Iris pigment epithelial cell (primary cell): ENCODE measurements around the gene ZNF524.
"Not testable (repeated sequence)": the region's sequence is repeated elsewhere in the genome, so short reads cannot be mapped to it uniquely, and the experiment has no call there.

Experiments
- DNase-seq: peaks from one replicate; pipeline ENCODE4 v3.0.0-alpha.2; 2011; ENCODE audit warnings: low read depth

Gene ZNF524

DNA sequence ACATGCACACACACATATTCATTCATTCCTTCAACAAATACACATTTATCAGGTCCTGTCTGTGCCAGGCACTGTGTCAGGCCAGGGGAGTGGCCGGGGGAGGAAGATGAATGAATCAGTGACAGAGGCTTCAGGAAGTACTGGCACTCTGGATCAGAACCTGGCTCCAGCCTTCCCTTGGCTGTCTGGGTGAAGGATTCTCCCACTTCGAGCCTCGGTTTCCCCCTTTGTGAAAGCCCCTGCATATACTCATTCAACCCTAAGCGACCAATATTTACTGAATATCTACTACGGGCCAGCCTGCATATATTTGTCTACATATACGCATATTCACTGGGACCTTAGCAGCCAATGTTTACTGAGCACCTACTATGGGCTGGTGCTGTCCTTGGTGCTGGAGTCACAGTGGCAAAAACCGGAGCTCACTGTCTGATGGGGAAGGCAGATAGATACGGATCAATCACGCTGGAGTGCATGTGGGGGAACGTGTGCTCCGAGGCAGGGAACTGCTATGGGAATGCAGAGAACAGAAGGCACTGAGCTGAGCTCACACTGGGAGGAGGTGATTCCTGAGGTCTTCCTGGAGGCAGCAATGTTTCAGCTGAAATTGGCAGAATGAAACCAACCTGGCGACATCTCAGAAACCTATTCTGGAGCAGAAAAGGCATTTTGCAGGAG is 18.8 kb upstream of the ZNF524 start:
- DNase-seq = no peak

- no peak for DNase-seq
These were observed 18.3 kb upstream of the ZNF524 start for GRCh38 chr19:55581823-55582223.

DNA sequence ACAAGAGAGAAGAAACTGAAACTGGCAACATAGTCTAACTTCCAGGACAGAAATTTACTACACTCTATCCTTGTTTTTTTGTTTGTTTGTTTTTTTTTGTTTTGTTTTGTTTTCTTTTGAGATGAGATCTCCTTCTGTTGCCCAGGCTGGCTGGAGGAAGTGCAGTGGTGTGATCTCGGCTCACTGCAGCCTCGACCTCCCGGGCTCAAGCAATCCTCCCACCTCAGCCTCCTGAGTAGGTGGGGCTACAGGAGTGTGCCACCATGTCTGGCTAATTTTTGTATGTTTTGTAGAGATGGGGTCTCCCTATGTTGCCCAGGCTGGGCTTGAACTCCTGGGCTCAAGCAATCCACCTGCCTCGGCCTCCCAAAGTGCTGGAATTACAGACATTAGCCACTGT is 17.8 kb upstream of the ZNF524 start:
- DNase-seq = not testable (repeated sequence)

DNA sequence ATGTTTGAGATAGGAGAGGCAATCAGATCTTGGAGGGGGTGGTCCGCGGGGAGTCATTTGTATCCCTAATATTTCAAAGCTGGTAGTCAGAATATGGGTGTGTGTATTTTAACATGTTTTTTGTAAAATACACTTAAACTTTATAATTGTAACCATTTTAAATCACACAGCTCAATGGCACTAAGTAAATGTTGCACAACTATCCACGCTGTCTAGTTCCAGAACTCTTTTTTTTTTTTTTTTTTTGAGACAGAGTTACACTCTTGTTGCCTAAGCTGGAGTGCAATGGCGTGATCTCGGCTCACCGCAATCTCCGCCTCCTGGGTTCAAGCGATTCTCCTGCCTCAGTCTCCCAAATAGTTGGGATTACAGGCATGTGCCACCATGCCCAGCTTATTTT is 16.2 kb upstream of the ZNF524 start:
- not testable (repeated sequence) for DNase-seq

- DNase-seq = no peak
These were observed 15.2 kb upstream of the ZNF524 start for GRCh38 chr19:55584871-55585270.

DNA sequence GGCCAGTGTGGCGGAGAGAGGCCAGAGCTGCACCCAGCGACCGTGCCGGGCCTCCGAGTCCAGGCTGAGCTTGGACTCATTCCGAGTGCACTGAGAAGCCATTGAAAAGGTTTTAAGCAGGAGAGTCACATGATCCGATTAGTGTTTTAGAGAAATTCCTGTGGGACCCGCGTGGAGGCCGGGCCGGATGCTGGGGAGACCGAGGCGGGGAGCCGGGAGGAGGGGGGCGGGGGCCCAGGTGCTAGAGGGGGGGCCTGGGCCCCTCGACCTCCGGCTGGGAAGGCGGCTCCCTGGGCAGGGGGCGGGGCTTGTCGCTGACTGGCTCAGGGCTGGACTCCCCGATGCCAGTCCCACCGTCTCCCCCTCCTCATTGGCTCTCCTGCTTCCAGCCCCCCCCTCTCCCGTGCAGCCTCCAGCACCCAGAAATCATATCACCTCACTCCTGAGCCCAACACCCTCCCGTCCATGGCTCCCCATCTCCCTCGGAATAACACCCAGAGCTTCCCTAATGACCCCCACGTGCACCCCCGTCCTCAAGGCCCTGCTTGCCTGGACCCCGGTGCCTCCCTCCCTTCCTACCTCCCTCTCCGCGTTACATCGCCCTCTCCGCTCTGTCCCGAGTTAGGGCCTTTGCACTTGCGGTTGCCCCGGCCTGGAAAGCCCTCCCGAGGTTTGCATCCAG is 14.3 kb upstream of the ZNF524 start:
- peak; percentile 87 for DNase-seq

DNA sequence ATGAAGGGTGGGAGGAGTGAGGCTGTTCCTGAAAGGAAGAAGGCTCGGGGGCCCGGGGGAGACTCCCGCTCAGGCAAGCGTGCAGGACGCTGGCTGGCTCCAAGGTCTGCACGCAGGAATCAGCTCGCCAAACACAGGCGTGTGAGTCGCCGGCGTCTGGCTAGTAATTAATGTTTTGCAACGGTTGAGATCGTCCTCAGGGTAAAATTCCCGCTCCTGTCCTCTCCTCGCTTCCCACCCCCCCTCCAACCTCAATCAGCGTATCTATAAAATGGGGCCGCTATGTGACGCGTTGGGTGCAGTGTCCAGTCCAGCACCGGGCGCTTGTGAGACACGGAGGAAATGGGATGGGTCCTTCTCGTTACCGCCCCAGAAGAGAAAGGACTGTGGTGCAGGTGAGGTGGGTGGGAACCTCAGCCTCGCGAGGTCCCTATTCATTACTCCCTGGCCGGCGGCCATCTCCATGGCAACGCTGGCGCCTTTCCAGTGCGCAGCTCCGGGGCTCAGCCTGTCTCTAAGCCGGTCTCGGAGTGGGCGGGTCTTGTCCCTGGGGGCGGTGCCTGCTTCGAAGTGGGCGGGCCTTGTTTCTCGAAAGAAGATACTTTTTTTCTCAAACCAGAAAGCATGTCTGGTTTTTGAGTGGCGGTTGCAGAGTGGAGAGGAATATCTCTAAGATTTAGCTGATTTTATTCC is 13.0 kb upstream of the ZNF524 start:
- peak; percentile 93 for DNase-seq

GRCh38 chr19:55588738-55589137 is 11.3 kb upstream of the ZNF524 start:
- no peak for DNase-seq

- no peak for DNase-seq
These were observed 10.0 kb upstream of the ZNF524 start for GRCh38 chr19:55590109-55590508.

DNA sequence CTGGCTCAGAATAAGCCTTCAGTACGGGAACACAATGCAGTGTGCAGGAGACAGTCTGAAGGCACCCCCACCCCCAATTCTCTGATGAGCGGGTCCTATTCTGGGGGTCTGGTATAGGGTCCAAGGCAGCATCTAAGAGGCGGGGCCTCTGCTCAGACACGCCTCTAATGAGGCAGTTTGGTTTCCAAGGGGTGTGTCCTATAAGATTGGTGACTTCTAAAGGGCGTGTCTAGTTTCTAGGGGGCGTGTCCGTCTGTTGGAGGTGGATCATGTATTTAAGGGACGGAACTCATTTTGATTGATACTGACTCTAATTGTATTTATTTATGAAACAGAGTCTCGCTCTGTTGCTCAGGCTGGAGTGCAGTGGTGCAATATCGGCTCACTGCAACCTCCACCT is 9.5 kb upstream of the ZNF524 start:
- DNase-seq = no peak

- no peak for DNase-seq
These were observed 8.5 kb upstream of the ZNF524 start for GRCh38 chr19:55591555-55591954.

DNA sequence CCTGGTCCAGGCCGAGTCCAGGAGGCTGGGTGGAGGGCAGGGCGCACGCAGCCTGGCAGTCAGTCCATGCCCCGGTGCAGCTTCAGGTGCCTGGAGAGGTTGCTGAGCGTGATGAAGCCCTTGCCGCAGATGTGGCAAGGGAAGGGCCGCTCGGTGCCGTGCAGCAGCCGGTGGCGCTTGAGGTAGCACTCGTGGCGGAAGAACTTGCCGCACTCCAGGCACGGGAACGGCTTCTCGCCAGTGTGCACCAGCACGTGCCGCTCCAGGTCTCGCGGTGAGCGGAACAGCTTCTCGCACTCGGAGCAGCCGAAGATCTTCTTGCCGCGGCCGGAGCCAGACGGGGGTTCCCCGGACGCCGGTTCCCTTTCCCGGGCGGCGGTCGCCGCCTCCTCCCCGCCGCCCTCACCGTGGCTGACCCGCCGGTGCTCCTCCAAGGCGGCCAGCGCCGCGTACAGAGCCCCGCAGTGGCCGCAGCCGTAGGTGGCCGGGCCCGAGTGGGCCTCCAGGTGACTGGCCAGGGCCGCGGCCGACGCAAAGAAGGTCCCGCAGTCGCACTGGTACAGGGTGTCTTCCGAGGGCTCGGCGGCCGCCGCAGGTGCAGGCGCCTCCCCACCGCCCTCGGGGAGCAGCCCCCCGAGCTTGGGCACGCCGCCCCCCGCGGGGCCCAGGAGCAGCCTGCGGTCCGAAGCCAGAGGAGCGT is 7.5 kb upstream of the ZNF524 start:
- DNase-seq = no peak

DNA sequence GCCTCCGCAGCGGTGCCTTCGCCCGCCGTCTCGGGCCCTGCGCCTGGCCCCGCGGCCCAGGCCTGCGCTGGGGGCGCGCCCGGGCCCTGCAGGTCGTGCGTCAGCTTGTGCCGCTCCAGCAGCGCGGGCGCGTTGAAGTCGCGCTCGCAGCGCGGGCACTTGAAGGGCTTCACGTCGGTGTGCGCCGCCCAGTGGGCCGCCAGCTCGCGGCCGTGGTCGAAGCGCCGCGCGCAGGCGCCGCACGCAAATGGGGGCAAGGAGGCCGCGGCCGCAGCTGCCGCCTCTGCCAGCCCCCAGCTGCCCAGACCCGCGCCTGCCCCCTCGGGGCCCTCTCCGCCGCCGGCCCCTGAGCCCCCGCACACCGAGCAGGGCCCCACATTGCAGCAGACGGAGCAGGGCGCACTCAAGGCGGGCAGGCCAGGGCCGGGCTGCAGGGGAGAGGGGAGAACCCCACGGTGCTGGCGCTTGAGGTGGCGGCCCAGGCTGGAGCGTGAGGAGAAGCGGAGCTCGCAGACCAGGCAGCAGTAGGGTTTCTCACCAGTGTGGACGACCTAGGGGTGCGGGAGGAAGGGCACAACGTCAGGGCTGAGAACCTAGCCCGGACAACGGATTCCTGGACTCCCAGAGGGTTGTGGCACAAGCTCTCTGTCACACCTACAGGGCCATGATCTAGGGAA is 6.9 kb upstream of the ZNF524 start:
- DNase-seq = no peak

DNA sequence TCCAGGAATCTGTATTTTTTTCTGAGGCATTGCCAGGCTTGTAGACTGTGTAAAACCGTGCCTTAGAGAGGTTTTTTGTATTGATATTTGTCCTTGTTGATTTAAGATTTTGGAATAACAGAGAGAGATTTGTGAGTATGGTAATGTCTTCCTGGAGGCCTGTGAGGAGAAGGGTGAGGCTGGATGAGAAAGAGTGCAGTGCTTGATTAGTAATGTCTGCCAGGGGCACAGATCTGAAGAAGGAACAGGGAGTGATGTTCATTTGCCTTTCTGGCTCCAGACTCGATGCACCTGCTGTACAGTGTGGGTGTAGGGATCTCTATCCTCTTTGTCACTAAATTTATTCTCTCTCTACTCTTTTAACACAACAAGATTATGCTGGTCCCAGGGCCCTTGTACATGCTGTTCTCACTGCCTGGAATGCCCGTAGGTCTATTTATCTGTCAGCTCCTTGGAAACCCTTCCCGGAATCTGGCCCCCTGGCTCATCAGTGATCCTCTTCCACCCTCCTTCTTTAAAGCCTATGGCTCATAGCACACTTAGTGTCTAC is 5.0 kb upstream of the ZNF524 start:
- no peak for DNase-seq

DNA sequence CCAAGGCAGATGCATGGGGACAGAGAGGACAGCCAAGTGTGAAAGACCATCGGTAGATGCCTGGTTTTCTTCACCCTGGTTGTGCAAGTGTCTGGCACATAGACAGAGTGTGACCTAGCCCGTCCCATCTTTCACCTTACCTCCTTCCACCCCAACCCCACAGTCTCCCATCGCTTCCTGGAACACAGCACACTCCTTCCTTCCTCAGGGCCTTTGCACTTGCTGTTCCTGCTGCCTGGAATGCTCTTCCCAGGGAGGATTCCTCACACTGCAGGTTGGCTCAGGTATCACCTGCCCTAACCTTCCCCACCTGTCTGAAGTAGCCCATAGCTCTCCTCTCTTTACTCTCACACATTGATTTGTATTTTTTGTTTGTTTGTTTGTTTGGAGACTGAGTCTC is 3.8 kb upstream of the ZNF524 start:
- DNase-seq = no peak

GRCh38 chr19:55597501-55597921 is 2.6 kb upstream of the ZNF524 start:
- no peak for DNase-seq

DNA sequence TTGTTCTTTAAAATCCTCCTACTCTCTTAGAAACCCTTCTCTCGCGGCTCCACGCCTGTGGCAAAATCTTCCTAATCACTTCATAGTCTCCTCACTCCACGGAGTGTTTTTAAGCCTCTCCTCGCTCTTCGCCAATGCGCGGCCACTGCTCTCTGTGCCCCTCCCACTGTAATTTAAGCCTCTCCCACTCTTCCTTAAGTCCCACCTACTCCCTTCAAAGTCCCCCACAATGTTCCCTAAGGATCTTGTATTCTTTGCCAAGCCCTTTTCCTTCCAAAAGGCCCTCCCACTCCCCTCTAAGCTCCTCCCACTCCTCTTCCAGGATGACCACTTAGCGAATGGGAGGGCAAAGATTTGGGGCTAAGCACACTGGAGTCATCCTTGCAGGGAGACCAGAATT is 2.1 kb upstream of the ZNF524 start:
- DNase-seq = no peak

- DNase-seq = peak; percentile 97
These were observed 1.2 kb upstream of the ZNF524 start for GRCh38 chr19:55598719-55599467.

DNA sequence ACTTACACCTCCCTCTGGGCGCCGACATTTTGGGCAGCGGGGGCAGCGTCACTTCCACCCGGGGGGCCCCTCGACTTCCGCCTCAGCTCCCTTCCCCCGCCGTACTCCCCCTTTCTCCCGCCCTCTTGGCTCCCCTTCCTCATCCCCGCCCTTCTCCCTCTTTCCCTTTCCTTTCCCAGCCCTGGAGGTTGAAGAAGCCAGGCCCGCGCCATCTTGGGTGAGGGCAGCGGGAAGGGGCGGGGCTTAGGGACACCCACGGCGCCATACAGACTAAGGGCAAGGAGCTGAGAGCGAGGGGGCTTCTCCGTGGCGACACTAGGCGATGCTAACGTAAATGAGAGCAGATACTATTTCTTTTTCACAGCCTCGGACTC is 633 bp upstream of the ZNF524 start, which contains the start of gene FIZ1:
TSS of gene FIZ1 (minus strand) at position 50 of the 374 bp plus-strand sequence. CDS start 1,652 bp downstream, outside the sequence.
- DNase-seq = peak; percentile 99

DNA sequence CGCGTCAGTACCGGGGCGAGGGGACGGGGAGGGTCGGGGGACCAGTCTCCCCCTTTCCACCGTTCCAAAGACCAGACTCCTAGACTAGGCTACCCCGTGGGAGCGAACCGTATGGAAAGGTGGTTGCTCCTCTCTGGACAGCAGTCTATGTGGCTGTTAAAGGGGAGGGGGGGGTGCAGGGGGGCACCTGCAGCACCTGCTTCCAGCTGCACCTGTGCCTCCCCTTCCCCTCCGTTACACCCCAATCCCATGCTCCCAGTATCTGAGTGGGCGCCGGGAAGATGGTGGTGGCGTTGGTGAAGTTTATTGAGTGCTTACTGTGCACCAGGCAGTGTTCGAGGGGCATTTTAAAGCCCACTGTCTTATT is 557 bp downstream of the ZNF524 start:
- no peak for DNase-seq

DNA sequence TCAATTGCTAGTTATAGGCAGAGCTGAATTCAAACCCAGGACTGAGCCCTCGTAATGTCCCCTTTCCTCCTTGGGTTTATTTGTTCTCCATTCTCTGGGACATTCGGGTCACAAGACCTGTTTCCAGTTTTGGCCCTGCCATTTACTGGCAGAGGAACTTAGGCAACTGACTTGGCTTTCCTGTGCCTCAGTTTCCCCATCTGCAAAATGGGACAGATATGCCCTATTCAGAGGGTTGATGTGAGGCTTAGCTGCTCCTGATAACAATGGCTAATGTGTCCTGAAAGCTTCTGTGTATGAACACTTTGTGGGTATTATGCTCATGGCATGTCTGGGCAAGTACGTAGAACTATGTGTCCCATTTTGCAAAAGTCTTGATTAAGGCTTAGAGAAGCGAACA is 996 bp downstream of the ZNF524 start:
- DNase-seq = no peak
